ENCODE data around the gene SLC23A1.

Gene SLC23A1

DNA sequence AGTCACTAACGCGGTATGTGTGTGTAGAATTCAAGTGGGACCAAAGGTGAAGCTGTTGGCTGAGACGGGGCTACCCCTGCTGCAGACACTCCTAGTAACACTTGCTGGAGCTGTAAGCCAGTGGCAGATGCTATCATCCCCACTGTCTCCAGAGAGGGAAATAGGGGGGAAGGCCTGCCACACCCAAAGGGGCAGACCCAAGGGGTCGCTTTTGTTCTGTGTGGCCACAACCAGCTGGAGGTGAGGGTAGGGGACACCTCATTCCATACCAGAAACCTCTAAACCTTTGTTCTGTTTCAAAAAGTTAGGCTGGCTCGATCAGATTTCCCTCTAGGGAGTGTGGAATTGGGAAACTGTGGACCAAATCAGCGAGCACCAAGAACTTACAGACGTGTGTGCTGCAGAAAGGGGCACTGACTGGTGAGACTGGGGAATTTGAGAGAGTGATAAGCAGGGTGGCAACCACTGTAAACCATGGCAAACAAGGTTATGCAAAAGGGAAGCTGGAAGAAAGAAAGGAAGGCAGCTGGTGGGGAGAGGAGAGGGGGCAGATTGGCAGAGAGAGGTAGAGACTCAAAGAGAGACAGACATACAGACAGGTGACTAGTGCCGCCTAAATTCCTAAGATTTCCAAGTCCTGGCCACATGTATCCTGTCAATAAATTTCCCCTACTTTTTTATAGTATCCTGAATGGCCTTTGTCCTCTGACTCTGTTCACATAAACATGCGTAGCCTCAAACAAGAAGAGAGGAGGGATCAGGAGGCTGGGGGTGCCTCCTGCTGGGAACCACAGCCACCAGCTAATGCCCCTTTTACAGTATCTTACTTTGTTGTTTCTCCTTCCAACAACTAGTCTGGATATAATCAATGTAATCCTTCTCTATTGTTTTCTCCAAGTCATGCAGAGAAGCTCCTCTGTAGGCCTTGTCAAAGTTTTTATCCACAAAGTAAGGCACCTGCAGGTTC is 36.4 kb upstream of the SLC23A1 start:
- TF ChIP-seq, protein P1, sequence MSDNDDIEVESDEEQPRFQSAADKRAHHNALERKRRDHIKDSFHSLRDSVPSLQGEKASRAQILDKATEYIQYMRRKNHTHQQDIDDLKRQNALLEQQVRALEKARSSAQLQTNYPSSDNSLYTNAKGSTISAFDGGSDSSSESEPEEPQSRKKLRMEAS (IDR thresholded peaks at IDR 0.05) = no peak
- TF ChIP-seq NFIC (IDR thresholded peaks at IDR 0.05) (no peak), TCF12 (IDR thresholded peaks at IDR 0.05; ENCODE audit: low read depth) (no peak), EGR1 (IDR thresholded peaks at IDR 0.05) (no peak), TEAD4 (IDR thresholded peaks at IDR 0.05) (no peak), TAF1 (IDR thresholded peaks at IDR 0.05; ENCODE audit: low read depth) (no peak), CEBPB (IDR thresholded peaks at IDR 0.05) (no peak), RAD21 (IDR thresholded peaks at IDR 0.05; ENCODE audit: low read depth) (no peak), YY1 (IDR thresholded peaks at IDR 0.05; ENCODE audit: low read depth) (no peak), CREB1 (IDR thresholded peaks at IDR 0.05; ENCODE audit: low read depth) (no peak), ZBTB7A (IDR thresholded peaks at IDR 0.05; ENCODE audit: low read depth) (no peak)
- TF ChIP-seq, protein P2, sequence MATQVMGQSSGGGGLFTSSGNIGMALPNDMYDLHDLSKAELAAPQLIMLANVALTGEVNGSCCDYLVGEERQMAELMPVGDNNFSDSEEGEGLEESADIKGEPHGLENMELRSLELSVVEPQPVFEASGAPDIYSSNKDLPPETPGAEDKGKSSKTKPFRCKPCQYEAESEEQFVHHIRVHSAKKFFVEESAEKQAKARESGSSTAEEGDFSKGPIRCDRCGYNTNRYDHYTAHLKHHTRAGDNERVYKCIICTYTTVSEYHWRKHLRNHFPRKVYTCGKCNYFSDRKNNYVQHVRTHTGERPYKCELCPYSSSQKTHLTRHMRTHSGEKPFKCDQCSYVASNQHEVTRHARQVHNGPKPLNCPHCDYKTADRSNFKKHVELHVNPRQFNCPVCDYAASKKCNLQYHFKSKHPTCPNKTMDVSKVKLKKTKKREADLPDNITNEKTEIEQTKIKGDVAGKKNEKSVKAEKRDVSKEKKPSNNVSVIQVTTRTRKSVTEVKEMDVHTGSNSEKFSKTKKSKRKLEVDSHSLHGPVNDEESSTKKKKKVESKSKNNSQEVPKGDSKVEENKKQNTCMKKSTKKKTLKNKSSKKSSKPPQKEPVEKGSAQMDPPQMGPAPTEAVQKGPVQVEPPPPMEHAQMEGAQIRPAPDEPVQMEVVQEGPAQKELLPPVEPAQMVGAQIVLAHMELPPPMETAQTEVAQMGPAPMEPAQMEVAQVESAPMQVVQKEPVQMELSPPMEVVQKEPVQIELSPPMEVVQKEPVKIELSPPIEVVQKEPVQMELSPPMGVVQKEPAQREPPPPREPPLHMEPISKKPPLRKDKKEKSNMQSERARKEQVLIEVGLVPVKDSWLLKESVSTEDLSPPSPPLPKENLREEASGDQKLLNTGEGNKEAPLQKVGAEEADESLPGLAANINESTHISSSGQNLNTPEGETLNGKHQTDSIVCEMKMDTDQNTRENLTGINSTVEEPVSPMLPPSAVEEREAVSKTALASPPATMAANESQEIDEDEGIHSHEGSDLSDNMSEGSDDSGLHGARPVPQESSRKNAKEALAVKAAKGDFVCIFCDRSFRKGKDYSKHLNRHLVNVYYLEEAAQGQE (IDR thresholded peaks at IDR 0.05; ENCODE audit: low read depth) = no peak
- TF ChIP-seq, protein P3, sequence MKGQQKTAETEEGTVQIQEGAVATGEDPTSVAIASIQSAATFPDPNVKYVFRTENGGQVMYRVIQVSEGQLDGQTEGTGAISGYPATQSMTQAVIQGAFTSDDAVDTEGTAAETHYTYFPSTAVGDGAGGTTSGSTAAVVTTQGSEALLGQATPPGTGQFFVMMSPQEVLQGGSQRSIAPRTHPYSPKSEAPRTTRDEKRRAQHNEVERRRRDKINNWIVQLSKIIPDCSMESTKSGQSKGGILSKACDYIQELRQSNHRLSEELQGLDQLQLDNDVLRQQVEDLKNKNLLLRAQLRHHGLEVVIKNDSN (IDR thresholded peaks at IDR 0.05) = no peak

DNA sequence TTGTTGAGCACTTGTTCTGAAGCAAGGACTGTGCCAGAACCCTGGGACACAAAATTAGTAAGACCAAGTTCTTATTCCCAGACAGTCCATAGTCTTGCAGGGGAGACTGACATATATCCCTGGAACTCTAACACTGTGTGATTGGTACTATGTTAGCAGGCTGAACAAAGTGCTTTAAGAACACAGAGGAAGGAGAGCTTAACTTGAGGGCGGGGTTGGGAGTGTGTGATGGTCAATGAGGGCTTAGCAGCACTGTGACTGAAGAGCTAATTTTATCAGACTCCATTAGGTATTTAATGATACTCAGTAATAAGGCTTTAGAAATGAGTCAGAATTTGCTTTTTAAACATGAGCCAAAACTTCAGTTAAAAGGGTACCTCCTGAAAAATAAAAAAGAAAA is 35.7 kb upstream of the SLC23A1 start:
- TF ChIP-seq, protein P2 (IDR thresholded peaks at IDR 0.05; ENCODE audit: low read depth) = no peak
- TF ChIP-seq CREB1 (IDR thresholded peaks at IDR 0.05; ENCODE audit: low read depth) (no peak), CEBPB (IDR thresholded peaks at IDR 0.05) (no peak), RAD21 (IDR thresholded peaks at IDR 0.05; ENCODE audit: low read depth) (no peak), TEAD4 (IDR thresholded peaks at IDR 0.05) (no peak), NFIC (IDR thresholded peaks at IDR 0.05) (no peak), TAF1 (IDR thresholded peaks at IDR 0.05; ENCODE audit: low read depth) (no peak), EGR1 (IDR thresholded peaks at IDR 0.05) (no peak), YY1 (IDR thresholded peaks at IDR 0.05; ENCODE audit: low read depth) (no peak), TCF12 (IDR thresholded peaks at IDR 0.05; ENCODE audit: low read depth) (no peak), FOXM1 (IDR thresholded peaks at IDR 0.05; ENCODE audit: borderline replicate concordance, low read depth) (no peak), EP300 (IDR thresholded peaks at IDR 0.05; ENCODE audit: borderline replicate concordance) (no peak), ZBTB7A (IDR thresholded peaks at IDR 0.05; ENCODE audit: low read depth) (no peak)
- TF ChIP-seq, protein P1 (IDR thresholded peaks at IDR 0.05) = no peak
- TF ChIP-seq, protein P3 (IDR thresholded peaks at IDR 0.05) = no peak

DNA sequence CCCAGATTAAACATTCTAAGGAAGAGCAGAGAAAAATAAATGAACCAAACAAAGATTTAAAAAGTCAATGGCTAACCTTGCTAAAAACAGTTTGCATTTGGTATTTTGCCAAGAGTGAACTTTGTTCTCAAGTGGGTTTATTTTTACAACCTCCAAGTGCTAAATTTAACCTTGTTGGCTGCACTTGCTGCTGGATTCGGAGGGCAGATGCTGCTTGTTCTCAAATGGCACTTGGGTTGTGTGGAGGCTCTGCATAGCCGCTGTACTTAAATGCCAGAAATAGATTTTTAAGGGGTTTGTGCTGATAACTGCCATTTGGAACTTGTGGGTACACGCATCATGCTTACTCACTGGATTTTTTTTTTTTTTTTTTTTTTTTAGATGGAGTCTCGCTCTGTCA is 34.1 kb upstream of the SLC23A1 start:
- no peak for TF ChIP-seq TEAD4 (IDR thresholded peaks at IDR 0.05)
- TF ChIP-seq RAD21 (IDR thresholded peaks at IDR 0.05; ENCODE audit: low read depth) = no peak
- TF ChIP-seq NFIC (IDR thresholded peaks at IDR 0.05) = no peak
- TF ChIP-seq, protein P1 (IDR thresholded peaks at IDR 0.05) = no peak
- TF ChIP-seq FOXM1 (IDR thresholded peaks at IDR 0.05; ENCODE audit: borderline replicate concordance, low read depth) = no peak
- TF ChIP-seq TAF1 (IDR thresholded peaks at IDR 0.05; ENCODE audit: low read depth) = no peak
- TF ChIP-seq EGR1 (IDR thresholded peaks at IDR 0.05) = no peak
- TF ChIP-seq ZBTB7A (IDR thresholded peaks at IDR 0.05; ENCODE audit: low read depth) = no peak
- TF ChIP-seq CREB1 (IDR thresholded peaks at IDR 0.05; ENCODE audit: low read depth) = no peak
- TF ChIP-seq, protein P2 (IDR thresholded peaks at IDR 0.05; ENCODE audit: low read depth) = no peak
- no peak for TF ChIP-seq CEBPB (IDR thresholded peaks at IDR 0.05)
- no peak for TF ChIP-seq YY1 (IDR thresholded peaks at IDR 0.05; ENCODE audit: low read depth)
- no peak for TF ChIP-seq TCF12 (IDR thresholded peaks at IDR 0.05; ENCODE audit: low read depth)
- TF ChIP-seq, protein P3 (IDR thresholded peaks at IDR 0.05) = no peak
- no peak for TF ChIP-seq EP300 (IDR thresholded peaks at IDR 0.05; ENCODE audit: borderline replicate concordance)

All from Ishikawa (cell line).